Fibroblast of mammary gland (primary cell): ENCODE measurements around the gene APOL6.

Experiments
- DNase-seq: peaks from one replicate; pipeline ENCODE4 v3.0.0-alpha.2; 2010; ENCODE audit warnings: low read depth
- H3K4me3 ChIP-seq: 2 replicates; pipeline ENCODE4 v1.5.1; 2011; ENCODE audit warnings: low read depth, mild to moderate bottlenecking, low read length, moderate library complexity; ENCODE audit not compliant: control insufficient read depth
- TF ChIP-seq, protein P1 (sequence below): conservative IDR thresholded peaks from 2 replicates; pipeline ENCODE4 v1.5.1; 2011; ENCODE audit warnings: low read depth, low read length, inconsistent platforms; ENCODE audit not compliant: control insufficient read depth, insufficient read depth

APOL6 gene

GRCh38 chr22:35609761-35610160 is 38.5 kb upstream of the APOL6 start:
- no peak for DNase-seq
- TF ChIP-seq, protein P1, sequence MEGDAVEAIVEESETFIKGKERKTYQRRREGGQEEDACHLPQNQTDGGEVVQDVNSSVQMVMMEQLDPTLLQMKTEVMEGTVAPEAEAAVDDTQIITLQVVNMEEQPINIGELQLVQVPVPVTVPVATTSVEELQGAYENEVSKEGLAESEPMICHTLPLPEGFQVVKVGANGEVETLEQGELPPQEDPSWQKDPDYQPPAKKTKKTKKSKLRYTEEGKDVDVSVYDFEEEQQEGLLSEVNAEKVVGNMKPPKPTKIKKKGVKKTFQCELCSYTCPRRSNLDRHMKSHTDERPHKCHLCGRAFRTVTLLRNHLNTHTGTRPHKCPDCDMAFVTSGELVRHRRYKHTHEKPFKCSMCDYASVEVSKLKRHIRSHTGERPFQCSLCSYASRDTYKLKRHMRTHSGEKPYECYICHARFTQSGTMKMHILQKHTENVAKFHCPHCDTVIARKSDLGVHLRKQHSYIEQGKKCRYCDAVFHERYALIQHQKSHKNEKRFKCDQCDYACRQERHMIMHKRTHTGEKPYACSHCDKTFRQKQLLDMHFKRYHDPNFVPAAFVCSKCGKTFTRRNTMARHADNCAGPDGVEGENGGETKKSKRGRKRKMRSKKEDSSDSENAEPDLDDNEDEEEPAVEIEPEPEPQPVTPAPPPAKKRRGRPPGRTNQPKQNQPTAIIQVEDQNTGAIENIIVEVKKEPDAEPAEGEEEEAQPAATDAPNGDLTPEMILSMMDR: no peak
- H3K4me3 ChIP-seq: no peak overlapping the region

GRCh38 chr22:35610741-35611140 is 37.5 kb upstream of the APOL6 start:
- DNase-seq: no peak
- no peak overlapping the region for H3K4me3 ChIP-seq
- TF ChIP-seq, protein P1: no peak

- TF ChIP-seq, protein P1: no peak
- DNase-seq: no peak
- H3K4me3 ChIP-seq: no peak overlapping the region
Measured at GRCh38 chr22:35611200-35611890, 36.9 kb upstream of the APOL6 start.

GRCh38 chr22:35611891-35612576 is 36.2 kb upstream of the APOL6 start:
- DNase-seq: no peak
- H3K4me3 ChIP-seq: no peak overlapping the region
- TF ChIP-seq, protein P1: no peak

GRCh38 chr22:35612903-35613302 is 35.3 kb upstream of the APOL6 start:
- TF ChIP-seq, protein P1: no peak
- H3K4me3 ChIP-seq: no peak overlapping the region
- no peak for DNase-seq

GRCh38 chr22:35614404-35614803 is 33.8 kb upstream of the APOL6 start:
- TF ChIP-seq, protein P1: no peak
- no peak overlapping the region for H3K4me3 ChIP-seq
- no peak for DNase-seq
